GM12874 (cell line): ENCODE results near the gene STT3A.

Experiments used
- CTCF ChIP-seq: IDR thresholded peaks from 2 replicates; pipeline ENCODE4 v1.5.1; 2011; ENCODE audit warnings: low read depth, mild to moderate bottlenecking, control low read depth, low read length, moderate library complexity; ENCODE audit not compliant: insufficient read depth

Gene STT3A

GRCh38 chr11:125572916-125573315, 19.7 kb upstream of the STT3A start:
- no peak for TF ChIP-seq CTCF

- no peak for TF ChIP-seq CTCF
These were observed 13.9 kb upstream of the STT3A start for GRCh38 chr11:125578783-125579182.

GRCh38 chr11:125579811-125580210, 12.8 kb upstream of the STT3A start:
- TF ChIP-seq CTCF = no peak

- no peak for TF ChIP-seq CTCF
These were observed 9.2 kb upstream of the STT3A start for GRCh38 chr11:125583496-125583895.

GRCh38 chr11:125585487-125585886, 7.2 kb upstream of the STT3A start:
- TF ChIP-seq CTCF = no peak

- TF ChIP-seq CTCF = no peak
These were observed 6.0 kb upstream of the STT3A start for GRCh38 chr11:125586623-125587022.

GRCh38 chr11:125587480-125587879, 5.2 kb upstream of the STT3A start:
- no peak for TF ChIP-seq CTCF

GRCh38 chr11:125588505-125588904, 4.1 kb upstream of the STT3A start:
- no peak for TF ChIP-seq CTCF
